KG1 (cell line): ENCODE data around the gene TRIP4.
"Not testable (repeated sequence)": the region's sequence is repeated elsewhere in the genome, so short reads cannot be mapped to it uniquely, and the experiment has no call there.

Experiments used
- DNase-seq: peaks from one replicate; lab custom pipeline; 2025; lab: John Stamatoyannopoulos, UW

Gene TRIP4

GRCh38 chr15:64387562-64388168 lies at the start of gene TRIP4:
Gene TRIP4, plus strand, starts transcription at chr15:64387836. Its CDS starts 28 bp downstream, at chr15:64387864.
- peak; percentile 91 for DNase-seq

- no peak for DNase-seq
Measured at GRCh38 chr15:64340355-64340754, 47.3 kb upstream of the TRIP4 start.

GRCh38 chr15:64341961-64342360 lies 45.7 kb upstream of the TRIP4 start:
- no peak for DNase-seq

- DNase-seq = no peak
Measured at GRCh38 chr15:64343222-64343621, 44.4 kb upstream of the TRIP4 start.

- DNase-seq = no peak
Measured at GRCh38 chr15:64343841-64344240, 43.8 kb upstream of the TRIP4 start.

- DNase-seq = no peak
Measured at GRCh38 chr15:64344651-64345294, 42.9 kb upstream of the TRIP4 start.

GRCh38 chr15:64346242-64346641 lies 41.4 kb upstream of the TRIP4 start:
- not testable (repeated sequence) for DNase-seq

GRCh38 chr15:64348455-64348854 lies 39.2 kb upstream of the TRIP4 start:
- no peak for DNase-seq

- no peak for DNase-seq
Measured at GRCh38 chr15:64349375-64349774, 38.3 kb upstream of the TRIP4 start.

- DNase-seq = no peak
Measured at GRCh38 chr15:64351265-64351664, 36.4 kb upstream of the TRIP4 start.

- no peak for DNase-seq
Measured at GRCh38 chr15:64354688-64355344, 32.8 kb upstream of the TRIP4 start.

- DNase-seq = no peak
Measured at GRCh38 chr15:64355348-64355943, 32.2 kb upstream of the TRIP4 start.

GRCh38 chr15:64355944-64356709 lies 31.5 kb upstream of the TRIP4 start, which contains the start of gene CSNK1G1:
Gene CSNK1G1, minus strand, starts transcription at chr15:64356173. Its CDS starts 55,674 bp downstream, at chr15:64300499.
- peak; percentile 94 for DNase-seq

GRCh38 chr15:64356710-64357040 lies 31.0 kb upstream of the TRIP4 start:
- DNase-seq = no peak

GRCh38 chr15:64361259-64361658 lies 26.4 kb upstream of the TRIP4 start:
- no peak for DNase-seq

- no peak for DNase-seq
Measured at GRCh38 chr15:64369078-64369607, 18.5 kb upstream of the TRIP4 start.

- not testable (repeated sequence) for DNase-seq
Measured at GRCh38 chr15:64371383-64371782, 16.3 kb upstream of the TRIP4 start.

GRCh38 chr15:64373360-64373759 lies 14.3 kb upstream of the TRIP4 start:
- no peak for DNase-seq

- DNase-seq = no peak
Measured at GRCh38 chr15:64379216-64379960, 8.2 kb upstream of the TRIP4 start.

GRCh38 chr15:64380130-64380870 lies 7.3 kb upstream of the TRIP4 start:
- DNase-seq = not testable (repeated sequence)
